ENCODE measurements around the gene RNF4. TPM values are rescaled to one million over a fixed set of nuclear protein-coding genes. Genes with fewer than 3 reads are reported as not detected.
"Not testable (repeated sequence)": the region's sequence is repeated elsewhere in the genome, so short reads cannot be mapped to it uniquely, and the experiment has no call there.

The RNF4 gene
- total RNA-seq, 1 donor from 2014 or later: 44.1 TPM

- DNase-seq: no peak
Observed at GRCh38 chr4:2487632-2488031, 18.7 kb downstream of the RNF4 start.

DNA sequence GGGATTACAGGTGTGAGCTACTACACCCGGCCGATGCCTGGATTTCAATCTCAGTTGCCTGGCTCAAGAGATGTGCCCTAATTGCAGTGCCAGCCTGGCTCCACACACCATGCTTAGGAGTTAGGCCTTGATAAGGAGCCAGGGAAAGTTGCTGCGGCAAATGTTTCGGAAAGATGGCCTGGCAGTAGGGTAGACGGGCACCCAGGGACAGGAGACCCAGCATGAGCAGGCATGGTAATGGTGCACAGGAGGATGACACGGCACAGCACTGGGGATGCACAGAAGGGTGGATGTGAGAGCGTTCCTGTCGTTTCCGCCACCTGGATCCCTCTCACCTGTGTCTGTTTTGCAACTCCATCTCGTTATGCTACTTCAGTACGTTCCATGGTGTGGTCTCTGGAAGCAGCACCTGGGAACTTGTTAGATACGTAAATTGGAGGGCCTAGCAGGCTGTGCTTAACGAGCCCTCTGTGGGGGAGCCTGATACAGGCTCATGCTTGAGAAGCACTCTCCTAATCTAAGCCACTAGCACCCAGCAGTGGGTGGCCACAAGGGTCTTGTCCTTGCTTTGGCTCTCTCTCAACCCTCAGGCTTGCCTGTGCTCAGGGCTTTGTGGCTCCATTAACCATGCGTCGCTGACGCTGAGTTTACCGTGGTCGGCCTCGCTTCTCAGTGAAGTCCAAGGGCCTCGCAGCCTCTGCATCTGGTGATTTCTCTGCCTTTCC lies 20.3 kb downstream of the RNF4 start:
- DNase-seq: no peak

DNA sequence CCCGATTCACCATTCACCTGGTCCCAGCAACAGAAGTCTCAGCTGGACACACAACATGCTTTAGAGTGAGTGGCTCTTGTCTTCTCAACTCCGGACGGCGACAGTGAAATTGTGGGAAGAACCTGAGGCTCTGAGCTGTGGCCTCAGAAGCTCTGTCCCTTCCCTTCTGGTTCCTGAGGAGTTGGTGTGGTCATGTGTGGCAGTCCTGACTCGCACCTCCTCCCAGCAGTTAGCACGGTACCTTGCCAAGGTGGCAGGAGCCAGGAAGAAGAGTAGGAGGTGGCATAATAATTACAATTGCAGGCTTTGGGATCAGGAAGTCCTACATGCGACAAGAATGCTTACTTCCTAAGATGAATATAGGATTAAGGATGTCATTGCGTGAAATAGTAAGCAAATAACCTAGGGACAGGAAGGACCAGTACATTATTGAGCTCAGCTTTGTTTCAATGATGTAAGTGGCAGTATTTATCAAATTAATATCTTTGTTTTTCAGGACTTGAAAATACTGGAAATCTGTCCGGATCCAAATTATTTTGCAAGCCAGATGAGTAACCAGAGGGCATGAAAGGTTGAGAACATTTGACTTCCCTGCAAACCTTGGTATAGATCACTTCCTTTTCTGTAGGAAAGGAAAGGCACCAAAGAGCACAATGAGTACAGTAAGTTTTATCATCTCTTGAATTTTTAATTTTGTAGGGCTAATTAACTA lies 21.1 kb downstream of the RNF4 start:
- DNase-seq: no peak

DNA sequence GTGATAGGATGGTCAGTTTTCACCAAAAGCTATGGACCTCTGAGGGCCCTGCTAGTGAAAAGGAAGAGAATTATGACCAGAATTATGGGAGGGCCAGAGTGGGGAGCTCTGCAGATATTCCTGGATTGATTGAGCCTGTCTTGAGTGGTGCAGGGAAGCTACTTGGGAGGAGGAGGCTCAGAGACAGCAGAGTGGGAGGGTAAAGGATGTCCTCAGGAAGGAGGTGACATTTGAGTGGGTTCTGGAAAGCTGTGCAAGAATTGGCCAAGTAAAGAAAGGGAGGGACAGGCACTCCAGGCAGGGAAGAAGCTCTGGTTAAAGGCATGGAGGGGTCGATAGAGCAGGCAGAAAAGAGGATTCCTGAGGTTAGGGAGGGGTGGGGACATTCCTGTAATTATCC lies 24.1 kb downstream of the RNF4 start:
- no peak for DNase-seq

GRCh38 chr4:2494992-2495391 lies 26.1 kb downstream of the RNF4 start:
- no peak for DNase-seq

DNA sequence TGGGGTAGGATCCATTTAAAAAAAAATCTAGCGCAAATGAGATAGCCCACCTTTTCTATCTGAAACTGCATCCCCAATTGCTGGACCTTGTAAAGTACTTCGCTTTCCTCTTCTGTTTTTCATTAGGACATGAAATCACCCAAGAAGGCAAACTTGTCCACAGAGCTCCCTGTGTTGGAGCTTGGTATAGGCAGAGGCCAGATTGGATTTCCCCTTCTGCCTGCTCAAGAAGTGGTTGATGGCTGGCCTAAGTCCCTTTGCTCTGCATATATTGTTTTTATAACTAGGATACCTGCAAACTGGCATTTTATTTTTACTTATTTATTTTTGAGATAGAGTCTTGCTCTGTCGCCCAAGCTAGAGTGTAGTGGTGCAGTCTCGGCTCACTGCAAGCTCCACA lies 28.4 kb downstream of the RNF4 start:
- no peak for DNase-seq

DNA sequence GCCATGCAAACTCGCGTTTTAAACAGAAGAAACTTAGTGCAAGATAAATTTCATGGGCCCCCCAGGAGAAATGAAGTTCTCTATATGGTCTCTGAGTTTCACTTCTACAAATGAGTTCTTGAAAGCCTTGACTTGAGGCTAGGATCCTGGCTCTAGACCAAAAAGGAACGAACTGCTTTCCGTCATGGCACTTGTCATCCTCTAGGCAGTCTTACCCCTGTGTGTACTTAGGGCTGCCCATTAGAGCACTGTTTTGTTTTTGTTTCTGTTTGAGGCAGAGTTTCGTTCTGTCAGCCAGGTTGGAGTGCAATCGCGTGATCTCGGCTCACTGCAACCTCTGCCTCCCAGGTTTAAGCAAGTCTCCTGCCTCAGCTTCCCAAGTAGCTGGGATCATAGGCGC lies 29.0 kb downstream of the RNF4 start:
- no peak for DNase-seq

GRCh38 chr4:2500547-2500946 lies 31.6 kb downstream of the RNF4 start:
- DNase-seq: no peak

DNA sequence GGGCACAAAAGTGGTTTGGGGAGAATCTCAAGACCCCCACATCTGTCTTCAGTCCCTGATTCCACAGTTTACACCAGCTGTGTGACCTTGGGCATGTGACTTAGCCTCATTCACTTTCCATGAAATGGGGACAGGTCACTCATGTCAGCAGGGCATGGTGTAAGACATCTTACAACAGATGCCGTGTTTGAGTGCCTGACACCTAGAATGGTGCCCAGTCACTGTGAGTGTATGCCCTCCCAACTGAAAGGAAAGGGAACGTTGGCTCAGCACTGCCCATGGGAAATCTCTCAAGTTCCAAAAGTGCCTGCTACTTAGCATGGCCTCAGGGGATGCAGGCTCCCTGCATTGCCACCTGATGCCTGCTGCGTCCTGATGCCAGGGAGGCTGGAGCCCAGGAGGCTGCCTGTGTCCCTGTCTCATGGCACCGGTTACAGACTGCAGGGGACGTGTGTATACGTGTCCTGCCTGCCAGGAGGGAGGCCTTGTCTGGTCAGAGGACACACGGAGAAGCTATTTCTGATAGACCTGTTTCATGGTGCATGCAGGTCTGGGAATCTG lies 32.2 kb downstream of the RNF4 start:
- DNase-seq: no peak

GRCh38 chr4:2503809-2504208 lies 34.9 kb downstream of the RNF4 start:
- DNase-seq: no peak

GRCh38 chr4:2507259-2507658 lies 38.4 kb downstream of the RNF4 start:
- no peak for DNase-seq

- no peak for DNase-seq
Observed at GRCh38 chr4:2507855-2508254, 38.9 kb downstream of the RNF4 start.

DNA sequence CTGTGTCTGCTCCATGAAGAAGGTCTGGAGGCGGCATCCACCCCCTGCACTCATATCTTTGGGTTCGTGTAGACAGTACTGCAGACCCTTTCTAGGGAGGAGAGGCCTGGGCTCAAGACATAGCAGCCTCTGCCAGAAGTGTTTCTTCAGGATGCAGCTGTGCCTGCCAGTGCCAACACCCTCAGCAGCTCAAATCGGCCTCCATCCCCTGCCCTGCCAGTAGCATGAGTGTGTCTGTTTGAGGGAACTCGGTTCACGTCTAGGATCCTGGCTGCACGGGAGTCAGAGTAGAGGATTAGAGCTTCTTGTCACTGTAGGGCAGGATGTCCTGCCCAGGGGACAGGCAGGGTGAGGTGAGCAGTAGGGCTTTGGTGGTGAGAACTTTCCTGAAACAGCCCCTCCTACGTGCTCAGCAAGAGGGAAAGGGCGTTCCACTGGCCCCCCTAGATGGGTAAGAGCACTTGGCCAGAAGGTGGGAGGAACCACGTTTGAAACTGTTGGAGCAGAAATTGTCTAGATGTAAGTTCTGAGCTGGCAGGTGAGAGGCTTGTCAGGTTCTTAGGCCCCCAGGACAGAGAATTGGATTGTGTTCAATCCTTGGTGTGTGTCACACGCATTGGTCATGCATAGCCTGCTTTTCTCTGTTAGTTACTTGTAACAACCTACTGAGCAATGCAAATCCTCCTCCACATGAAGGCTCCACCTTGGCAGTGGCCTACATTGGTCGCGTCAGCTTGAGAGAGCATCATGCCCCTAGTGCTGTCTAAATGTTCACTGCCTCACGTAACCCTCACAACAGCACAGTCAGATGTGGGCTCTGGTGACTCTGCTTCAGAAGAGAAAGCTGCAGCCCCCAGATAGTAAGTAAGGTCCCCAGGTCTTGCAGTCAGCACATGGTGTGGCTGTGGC lies 41.7 kb downstream of the RNF4 start:
- DNase-seq: no peak

- DNase-seq: no peak
Observed at GRCh38 chr4:2511645-2512131, 42.8 kb downstream of the RNF4 start.

- no peak for DNase-seq
Observed at GRCh38 chr4:2512396-2513135, 43.7 kb downstream of the RNF4 start.

DNA sequence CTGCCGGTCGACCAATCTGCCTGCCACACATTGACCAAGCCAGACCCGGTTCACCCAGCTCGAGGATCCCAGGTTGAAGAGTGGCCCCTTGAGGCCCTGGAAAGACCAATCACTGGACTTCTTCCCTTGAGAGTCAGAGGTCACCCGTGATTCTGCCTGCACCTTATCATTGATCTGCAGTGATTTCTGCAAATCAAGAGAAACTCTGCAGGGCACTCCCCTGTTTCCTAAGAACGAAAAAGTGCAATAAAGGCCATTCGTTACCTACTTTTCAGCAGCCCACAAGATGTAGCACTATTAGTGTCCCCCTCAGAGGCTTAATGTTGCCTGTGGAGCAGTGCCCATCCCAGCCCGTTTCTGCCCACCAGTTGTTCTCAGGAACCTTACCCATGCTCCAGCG lies 45.3 kb downstream of the RNF4 start:
- DNase-seq: not testable (repeated sequence)

DNA sequence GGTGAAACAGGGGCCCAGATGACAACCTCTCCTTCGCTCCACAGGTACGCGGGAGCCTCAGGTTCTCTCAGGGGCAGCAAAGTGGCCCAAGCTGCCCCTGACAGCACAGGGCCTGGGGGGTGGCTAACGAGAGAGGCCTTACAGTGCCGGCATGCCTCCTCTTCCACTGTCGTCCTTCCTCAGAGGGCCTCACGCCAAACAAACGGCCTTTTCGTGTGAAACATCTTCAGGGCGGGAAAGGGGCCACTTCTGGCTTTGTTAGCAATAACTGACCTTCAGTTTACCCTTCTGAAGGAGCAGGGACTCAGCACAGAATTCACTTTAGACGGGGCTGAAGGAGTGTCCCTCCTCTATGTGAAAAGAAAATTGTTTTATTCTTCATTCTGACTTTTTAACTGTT lies 46.0 kb downstream of the RNF4 start:
- not testable (repeated sequence) for DNase-seq

GRCh38 chr4:2515830-2516550 lies 47.1 kb downstream of the RNF4 start:
- DNase-seq: no peak

DNA sequence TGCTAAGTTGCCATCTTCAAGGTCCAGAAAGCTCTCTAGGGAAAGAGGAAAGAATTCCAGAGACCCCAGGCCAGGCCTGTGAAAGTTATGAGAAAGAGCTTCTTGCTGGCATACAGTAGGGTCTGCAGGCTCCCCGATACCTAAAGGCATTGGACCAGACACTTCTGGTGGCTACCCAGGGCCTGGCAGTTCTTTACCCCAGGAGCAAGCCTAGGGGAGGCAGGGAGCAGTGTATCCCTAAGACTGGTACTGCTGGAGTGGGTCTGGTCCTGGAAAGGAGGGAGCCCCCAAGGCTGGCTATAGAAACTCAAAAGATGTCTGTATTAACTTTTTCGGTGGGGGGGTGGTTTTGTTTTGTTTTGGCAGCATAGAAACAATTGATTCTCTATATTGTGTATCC lies 47.7 kb downstream of the RNF4 start:
- DNase-seq: no peak

GRCh38 chr4:2526559-2526958 lies 57.7 kb downstream of the RNF4 start:
- no peak for DNase-seq

DNA sequence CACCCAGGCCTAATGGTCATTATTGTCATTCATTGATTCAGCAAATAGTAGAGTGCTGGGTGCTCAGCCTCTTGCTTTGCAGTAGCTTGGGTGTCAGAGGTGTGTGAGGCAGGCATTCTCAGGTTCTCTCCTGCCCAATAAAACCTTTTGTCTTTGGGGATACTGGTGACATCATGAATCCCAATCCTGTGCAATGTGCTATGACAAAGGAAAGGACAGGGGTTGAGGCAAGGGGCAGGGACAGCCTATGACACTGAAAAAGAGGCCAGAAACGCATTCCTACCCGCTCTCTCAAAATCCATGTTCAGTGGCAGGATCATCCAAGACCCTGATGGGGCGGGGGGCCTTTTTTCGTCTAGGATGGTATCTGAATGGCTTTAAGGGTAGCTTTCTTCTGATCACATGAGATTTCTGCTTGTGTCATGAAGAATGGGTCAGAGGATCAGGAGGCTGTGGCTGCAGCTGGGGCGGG lies 66.0 kb downstream of the RNF4 start:
- DNase-seq: no peak

Measured in skin of body (tissue), 2 donors.